Uterus (tissue), 4 donors: ENCODE data around the gene S100Z. TPM values are rescaled to one million over a fixed set of nuclear protein-coding genes. Genes with fewer than 3 reads are reported as not detected.
"Not testable (repeated sequence)": the region's sequence is repeated elsewhere in the genome, so short reads cannot be mapped to it uniquely, and the experiment has no call there.

ENCODE experiments used
- DNase-seq, 2 donors: peaks; one replicate each; pipeline ENCODE4 v3.0.0-alpha.2; 2019 to 2020
- H3K27ac ChIP-seq, 2 donors: fragments of 200-600 bp; sonication (generic); 1 replicate in 1 of 2; 2 replicates in 1 of 2; pipeline ENCODE4 v1.5.1; 2016 to 2018
- H3K27me3 ChIP-seq, 2 donors: fragments of 200-600 bp; sonication (generic); one replicate each; pipeline ENCODE4 v1.5.1; 2018 to 2019; ENCODE audit warnings: control low read depth in 1 of 2
- H3K36me3 ChIP-seq, 2 donors: fragments of 200-600 bp; sonication (generic); one replicate each; pipeline ENCODE4 v1.5.1; 2019; ENCODE audit warnings: control low read depth in 1 of 2
- H3K4me1 ChIP-seq, 2 donors: fragments of 200-600 bp; sonication (generic); one replicate each; pipeline ENCODE4 v1.5.1; 2018 to 2019; ENCODE audit warnings: control low read depth in 1 of 2
- H3K4me3 ChIP-seq, 2 donors: fragments of 200-600 bp; sonication (generic); 1 replicate in 1 of 2; 2 replicates in 1 of 2; pipeline ENCODE4 v1.5.1; 2018 to 2019; ENCODE audit warnings: mild to moderate bottlenecking in 1 of 2
- H3K9me3 ChIP-seq, 2 donors: fragments of 200-600 bp; sonication (generic); one replicate each; pipeline ENCODE4 v1.5.1; 2019; ENCODE audit warnings: control low read depth in 1 of 2
- POLR2A ChIP-seq, 2 donors: fragments of 450-650 bp; IDR thresholded peaks; one replicate each; pipeline ENCODE4 v1.6.1; 2016; ENCODE audit warnings: antibody characterized with exemption in 2 of 2, mild to moderate bottlenecking in 1 of 2, moderate library complexity in 1 of 2
- intact Hi-C: fragments of 100-400 bp; cut with DNase I; formaldehyde crosslinking; loops from one replicate; pipeline ENCODE4 v1.15.1; 2023; ENCODE audit warnings: low total_unique reads
- total RNA-seq, 4 donors: library from RNA; depleted of rRNA in 3 of 4; stranded (reverse); fragments of >200 nt in 3 of 4; gene quantifications; one replicate each; pipeline versions ENCODE4 v1.1.0 to v1.2.4, GENCODE V29; 2014 to 2023
- TF ChIP-seq, protein P1 (sequence below), 4 experiments: fragments of 200-600 bp in 2 of 4; fragments of 450-650 bp in 2 of 4; sonication (generic) in 2 of 4; IDR thresholded peaks; one replicate each; pipeline ENCODE4 v1.5.1; 2016 to 2019; ENCODE audit warnings: antibody characterized with exemption in 4 of 4, mild to moderate bottlenecking in 2 of 4, moderate library complexity in 1 of 4
- donor health status: DM: yes; HTN: yes; CAD: no.

The S100Z gene
- total RNA-seq, 4 donors from 2014 or later: 0.35 TPM; not detected in 3

GRCh38 chr5:76819851-76820525, 29.8 kb upstream of the S100Z start:
- Histone ChIP-seq H3K9me3 (no peaks in the 10 kb centered on the region), H3K4me3 (no peak overlapping the region), H3K4me1 (no peaks in the 10 kb centered on the region), H3K36me3 (no peaks in the 10 kb centered on the region), H3K27ac (no peak overlapping the region), H3K27me3 (peaks cover 0 to 22% of the 10 kb centered on the region in 2 donors)
- intact Hi-C loops: no loop called here
- TF ChIP-seq, protein P1, sequence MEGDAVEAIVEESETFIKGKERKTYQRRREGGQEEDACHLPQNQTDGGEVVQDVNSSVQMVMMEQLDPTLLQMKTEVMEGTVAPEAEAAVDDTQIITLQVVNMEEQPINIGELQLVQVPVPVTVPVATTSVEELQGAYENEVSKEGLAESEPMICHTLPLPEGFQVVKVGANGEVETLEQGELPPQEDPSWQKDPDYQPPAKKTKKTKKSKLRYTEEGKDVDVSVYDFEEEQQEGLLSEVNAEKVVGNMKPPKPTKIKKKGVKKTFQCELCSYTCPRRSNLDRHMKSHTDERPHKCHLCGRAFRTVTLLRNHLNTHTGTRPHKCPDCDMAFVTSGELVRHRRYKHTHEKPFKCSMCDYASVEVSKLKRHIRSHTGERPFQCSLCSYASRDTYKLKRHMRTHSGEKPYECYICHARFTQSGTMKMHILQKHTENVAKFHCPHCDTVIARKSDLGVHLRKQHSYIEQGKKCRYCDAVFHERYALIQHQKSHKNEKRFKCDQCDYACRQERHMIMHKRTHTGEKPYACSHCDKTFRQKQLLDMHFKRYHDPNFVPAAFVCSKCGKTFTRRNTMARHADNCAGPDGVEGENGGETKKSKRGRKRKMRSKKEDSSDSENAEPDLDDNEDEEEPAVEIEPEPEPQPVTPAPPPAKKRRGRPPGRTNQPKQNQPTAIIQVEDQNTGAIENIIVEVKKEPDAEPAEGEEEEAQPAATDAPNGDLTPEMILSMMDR (IDR thresholded peaks at IDR 0.05): no peak
- no peak for TF ChIP-seq POLR2A (IDR thresholded peaks at IDR 0.05)
- DNase-seq: no peak

DNA sequence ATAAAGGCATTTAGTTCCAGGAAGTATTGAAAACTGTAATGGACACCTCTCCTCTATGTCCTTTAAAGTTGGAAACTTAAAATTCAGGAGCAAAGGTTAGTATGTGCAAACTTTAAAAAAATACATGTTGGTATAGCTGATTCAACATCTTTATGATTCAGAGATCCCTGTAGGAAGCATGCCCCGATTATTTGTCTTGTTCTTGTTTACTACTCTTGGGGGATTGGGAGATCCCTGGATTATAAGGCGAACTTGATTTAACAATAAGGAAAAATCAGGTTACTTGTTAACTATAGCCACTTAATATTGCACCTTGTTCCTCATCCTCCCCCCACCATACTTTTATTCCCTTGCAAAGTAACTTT, 29.3 kb upstream of the S100Z start:
- H3K4me1 ChIP-seq: no peaks in the 10 kb centered on the region
- no peak overlapping the region for H3K27ac ChIP-seq
- no peak for DNase-seq
- H3K36me3 ChIP-seq: no peaks in the 10 kb centered on the region
- H3K4me3 ChIP-seq: no peak overlapping the region
- TF ChIP-seq, protein P1 (IDR thresholded peaks at IDR 0.05): no peak
- no peak for TF ChIP-seq POLR2A (IDR thresholded peaks at IDR 0.05)
- H3K9me3 ChIP-seq: no peaks in the 10 kb centered on the region
- peaks cover 0 to 22% of the 10 kb centered on the region in 2 donors for H3K27me3 ChIP-seq
- intact Hi-C loops: no loop called here

- TF ChIP-seq POLR2A (IDR thresholded peaks at IDR 0.05): no peak
- TF ChIP-seq, protein P1 (IDR thresholded peaks at IDR 0.05): no peak
- no peaks in the 10 kb centered on the region for H3K9me3 ChIP-seq
- H3K4me1 ChIP-seq: no peaks in the 10 kb centered on the region
- H3K27ac ChIP-seq: no peak overlapping the region
- H3K27me3 ChIP-seq: peaks cover 0 to 22% of the 10 kb centered on the region in 2 donors
- H3K4me3 ChIP-seq: no peak overlapping the region
- DNase-seq: no peak
- intact Hi-C loops: no loop called here
- H3K36me3 ChIP-seq: no peaks in the 10 kb centered on the region
These were observed 28.7 kb upstream of the S100Z start for GRCh38 chr5:76821136-76821535.

DNA sequence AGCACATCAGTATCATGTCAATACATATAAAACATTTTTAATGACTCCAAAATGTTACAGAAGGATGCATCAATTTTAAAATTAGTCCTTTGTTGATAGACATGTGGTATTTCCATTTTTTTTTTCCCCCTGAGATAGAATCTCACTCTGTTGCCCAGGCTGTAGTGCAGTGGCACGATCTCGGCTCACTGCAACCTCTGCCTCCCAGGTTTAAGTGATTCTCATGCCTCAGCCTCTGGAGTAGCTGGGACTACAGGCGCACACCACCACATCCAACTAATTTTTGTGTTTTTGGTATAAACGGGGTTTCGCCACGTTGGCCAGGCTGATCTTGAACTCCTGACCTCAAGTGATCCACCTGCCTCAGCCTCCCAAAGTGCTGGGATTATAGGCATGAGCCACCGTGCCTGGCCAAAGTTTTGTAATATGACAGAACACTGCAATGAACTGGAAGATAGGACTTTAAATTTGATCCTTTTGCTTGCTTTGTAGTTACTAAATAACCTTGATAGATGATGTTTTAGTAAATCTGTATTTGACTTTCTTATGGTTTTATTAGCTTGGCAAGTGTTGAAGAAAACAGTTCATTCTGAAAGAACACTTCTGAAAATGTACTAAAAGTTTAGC, 27.6 kb upstream of the S100Z start:
- H3K36me3 ChIP-seq, H3K27ac ChIP-seq, H3K4me3 ChIP-seq, DNase-seq, intact Hi-C loops, H3K9me3 ChIP-seq, H3K4me1 ChIP-seq: not testable (repeated sequence)
- H3K27me3 ChIP-seq: peaks cover 0 to 19% of the 10 kb centered on the region in 2 donors

DNA sequence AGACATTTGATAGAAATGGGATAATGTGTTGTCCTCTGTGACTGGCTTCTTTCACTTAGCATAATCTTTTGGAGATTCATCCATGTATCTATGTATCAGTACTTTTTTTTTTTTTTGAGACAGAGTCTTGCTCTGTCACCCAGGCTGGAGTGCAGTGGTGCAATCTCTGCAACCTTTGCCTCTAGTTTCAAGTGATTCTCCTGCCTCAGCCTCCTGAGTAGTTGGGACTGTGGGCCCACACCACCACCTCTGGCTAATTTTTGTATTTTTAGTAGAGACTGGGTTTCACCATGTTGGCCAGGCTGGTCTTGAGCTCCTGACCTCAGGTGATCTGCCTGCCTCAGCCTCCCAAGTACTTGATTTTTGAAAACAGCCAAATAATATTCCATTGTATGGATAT, 23.4 kb upstream of the S100Z start:
- H3K9me3 ChIP-seq, intact Hi-C loops, H3K4me3 ChIP-seq, H3K36me3 ChIP-seq, H3K27me3 ChIP-seq, H3K4me1 ChIP-seq, DNase-seq, H3K27ac ChIP-seq: not testable (repeated sequence)

GRCh38 chr5:76831110-76831452, 18.7 kb upstream of the S100Z start:
- H3K27me3 ChIP-seq: no peaks in the 10 kb centered on the region
- no peaks in the 10 kb centered on the region for H3K36me3 ChIP-seq
- no peak for TF ChIP-seq POLR2A (IDR thresholded peaks at IDR 0.05)
- TF ChIP-seq, protein P1 (IDR thresholded peaks at IDR 0.05): no peak
- no peak overlapping the region for H3K4me3 ChIP-seq
- H3K9me3 ChIP-seq: no peaks in the 10 kb centered on the region
- no peaks in the 10 kb centered on the region for H3K4me1 ChIP-seq
- intact Hi-C loops: no loop called here
- no peak overlapping the region for H3K27ac ChIP-seq
- DNase-seq: no peak
